Neural progenitor cell (in vitro differentiated cells): Measurements from ENCODE around the gene SLC26A4.

Experiments
- EZH2 ChIP-seq: fragments of 200-600 bp; sonication (generic); IDR thresholded peaks from 2 replicates; pipeline ENCODE4 v1.6.1; 2017; ENCODE audit warnings: antibody characterized with exemption, mild to moderate bottlenecking, moderate library complexity
- EZH2phosphoT487 ChIP-seq: fragments of 200-600 bp; sonication (generic); IDR thresholded peaks from 2 replicates; pipeline ENCODE4 v1.6.1; 2017; ENCODE audit warnings: antibody characterized with exemption
- TF ChIP-seq, protein P1 (sequence below): fragments of 200-600 bp; sonication (generic); IDR thresholded peaks from 2 replicates; pipeline ENCODE4 v1.5.1; 2017; ENCODE audit warnings: antibody characterized with exemption, mild to moderate bottlenecking

DNA sequence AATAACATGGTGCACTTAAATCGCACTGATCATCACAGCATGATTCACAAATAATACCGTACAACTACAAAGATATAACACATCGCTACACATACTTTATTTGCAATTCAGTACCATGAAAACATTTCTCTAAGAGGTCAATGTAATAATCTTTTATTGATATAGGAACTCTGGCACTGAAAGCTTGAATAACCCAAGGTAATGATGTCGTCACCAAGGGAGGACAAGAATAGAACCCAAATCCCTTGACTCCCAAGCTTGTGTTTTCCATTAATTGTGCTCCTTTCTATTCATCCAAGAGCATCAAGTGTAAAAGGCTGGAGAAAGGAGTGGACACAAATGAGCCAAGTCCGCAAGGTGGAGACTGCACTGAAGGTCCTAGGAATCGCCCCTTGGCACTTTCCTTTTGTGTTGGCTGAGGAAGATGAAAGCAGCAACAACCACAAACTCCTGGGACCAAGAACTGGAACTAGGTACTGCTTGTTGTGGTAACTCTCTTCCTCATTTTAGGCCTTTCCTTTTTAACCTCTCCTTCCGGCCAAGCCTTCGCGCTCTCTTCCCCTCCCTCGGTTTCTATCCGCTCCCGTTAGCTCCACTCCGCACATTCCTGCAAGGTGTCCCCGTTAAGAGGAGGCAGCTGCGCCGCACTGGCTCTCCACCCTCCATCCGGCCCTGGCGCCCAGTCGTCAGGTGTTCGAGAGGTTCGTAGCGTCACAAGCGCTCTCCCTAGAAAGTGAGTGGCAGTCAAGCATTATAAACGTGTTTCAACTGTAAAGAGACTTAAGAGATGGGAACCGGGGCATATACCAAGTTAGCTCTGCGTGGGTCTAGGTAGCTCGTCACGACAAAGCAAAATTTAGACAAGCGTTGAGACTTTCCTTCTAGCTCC, 82.3 kb downstream of the SLC26A4 start:
- no peak for TF ChIP-seq EZH2
- TF ChIP-seq, protein P1, sequence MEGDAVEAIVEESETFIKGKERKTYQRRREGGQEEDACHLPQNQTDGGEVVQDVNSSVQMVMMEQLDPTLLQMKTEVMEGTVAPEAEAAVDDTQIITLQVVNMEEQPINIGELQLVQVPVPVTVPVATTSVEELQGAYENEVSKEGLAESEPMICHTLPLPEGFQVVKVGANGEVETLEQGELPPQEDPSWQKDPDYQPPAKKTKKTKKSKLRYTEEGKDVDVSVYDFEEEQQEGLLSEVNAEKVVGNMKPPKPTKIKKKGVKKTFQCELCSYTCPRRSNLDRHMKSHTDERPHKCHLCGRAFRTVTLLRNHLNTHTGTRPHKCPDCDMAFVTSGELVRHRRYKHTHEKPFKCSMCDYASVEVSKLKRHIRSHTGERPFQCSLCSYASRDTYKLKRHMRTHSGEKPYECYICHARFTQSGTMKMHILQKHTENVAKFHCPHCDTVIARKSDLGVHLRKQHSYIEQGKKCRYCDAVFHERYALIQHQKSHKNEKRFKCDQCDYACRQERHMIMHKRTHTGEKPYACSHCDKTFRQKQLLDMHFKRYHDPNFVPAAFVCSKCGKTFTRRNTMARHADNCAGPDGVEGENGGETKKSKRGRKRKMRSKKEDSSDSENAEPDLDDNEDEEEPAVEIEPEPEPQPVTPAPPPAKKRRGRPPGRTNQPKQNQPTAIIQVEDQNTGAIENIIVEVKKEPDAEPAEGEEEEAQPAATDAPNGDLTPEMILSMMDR, result no peak
- no peak for TF ChIP-seq EZH2phosphoT487
